ENCODE data around the gene FRK.
"Not testable (repeated sequence)": the region's sequence is repeated elsewhere in the genome, so short reads cannot be mapped to it uniquely, and the experiment has no call there.

The FRK gene, protein sequence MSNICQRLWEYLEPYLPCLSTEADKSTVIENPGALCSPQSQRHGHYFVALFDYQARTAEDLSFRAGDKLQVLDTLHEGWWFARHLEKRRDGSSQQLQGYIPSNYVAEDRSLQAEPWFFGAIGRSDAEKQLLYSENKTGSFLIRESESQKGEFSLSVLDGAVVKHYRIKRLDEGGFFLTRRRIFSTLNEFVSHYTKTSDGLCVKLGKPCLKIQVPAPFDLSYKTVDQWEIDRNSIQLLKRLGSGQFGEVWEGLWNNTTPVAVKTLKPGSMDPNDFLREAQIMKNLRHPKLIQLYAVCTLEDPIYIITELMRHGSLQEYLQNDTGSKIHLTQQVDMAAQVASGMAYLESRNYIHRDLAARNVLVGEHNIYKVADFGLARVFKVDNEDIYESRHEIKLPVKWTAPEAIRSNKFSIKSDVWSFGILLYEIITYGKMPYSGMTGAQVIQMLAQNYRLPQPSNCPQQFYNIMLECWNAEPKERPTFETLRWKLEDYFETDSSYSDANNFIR

GRCh38 chr6:116060572-116061283, at the start of gene FRK:
Gene FRK, minus strand, starts transcription at chr6:116060891. Its CDS starts 580 bp downstream, at chr6:116060311.
- no peak for DNase-seq (ENCODE audit: low read depth, low spot score)

DNA sequence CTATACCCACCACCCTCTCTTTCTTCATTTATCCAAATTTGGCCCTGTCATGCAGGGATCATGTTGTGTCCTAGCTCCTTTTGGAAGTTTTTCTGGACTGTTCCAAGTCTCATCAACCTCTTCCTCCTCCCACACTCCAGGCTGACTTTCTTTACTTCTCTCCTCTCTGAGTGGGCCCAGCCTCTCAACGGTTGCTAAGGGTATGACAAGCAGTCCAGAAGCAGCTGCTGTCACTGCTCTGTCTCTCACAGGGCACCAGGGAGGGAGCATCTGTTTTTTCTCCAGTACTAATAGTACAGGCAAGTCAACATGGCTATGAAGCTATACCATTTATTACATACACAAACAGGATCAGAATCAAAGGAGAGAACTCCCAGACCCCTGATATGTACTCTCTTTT, 48.1 kb upstream of the FRK start:
- no peak for DNase-seq (ENCODE audit: low read depth, low spot score)

DNA sequence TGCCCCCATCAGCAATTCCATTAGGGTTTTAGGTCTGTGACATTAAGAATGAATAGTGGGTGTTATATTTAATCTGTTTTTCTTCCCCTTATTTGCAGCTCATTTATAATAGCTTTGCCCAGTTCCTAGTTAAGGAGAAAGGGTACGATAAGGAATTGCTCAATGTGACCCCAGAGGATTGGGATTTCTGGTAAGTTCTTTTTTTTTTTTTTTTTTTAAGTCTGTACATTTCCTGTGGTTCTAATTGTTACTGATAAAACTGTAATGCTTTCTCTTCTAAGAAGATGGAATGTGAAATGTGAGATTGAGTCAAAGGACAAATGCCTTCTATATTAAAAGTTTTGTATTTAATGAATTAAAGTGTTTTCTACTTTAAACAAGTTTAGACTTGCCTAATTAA, 45.5 kb upstream of the FRK start:
- no peak for DNase-seq (ENCODE audit: low read depth, low spot score)

DNA sequence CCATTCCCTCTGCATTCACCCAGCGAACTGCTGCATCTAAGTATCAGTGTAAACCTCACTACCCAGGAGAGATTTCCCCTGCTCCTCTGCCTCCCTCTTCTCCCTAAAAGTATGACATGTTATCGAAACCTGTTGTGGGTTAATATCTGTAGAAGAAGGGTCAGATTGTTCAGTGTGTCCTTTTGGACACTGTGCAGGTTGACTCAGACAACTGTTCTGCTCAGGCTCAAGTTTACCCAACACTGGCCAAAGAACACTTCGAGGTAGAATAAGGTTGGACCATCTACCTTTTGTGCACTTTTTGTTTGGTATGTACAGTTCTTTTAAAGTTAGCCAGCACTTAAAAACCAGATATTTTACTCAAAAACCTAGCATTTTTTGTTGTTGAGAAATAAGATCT, 44.6 kb upstream of the FRK start:
- DNase-seq (ENCODE audit: low read depth, low spot score), result no peak

DNA sequence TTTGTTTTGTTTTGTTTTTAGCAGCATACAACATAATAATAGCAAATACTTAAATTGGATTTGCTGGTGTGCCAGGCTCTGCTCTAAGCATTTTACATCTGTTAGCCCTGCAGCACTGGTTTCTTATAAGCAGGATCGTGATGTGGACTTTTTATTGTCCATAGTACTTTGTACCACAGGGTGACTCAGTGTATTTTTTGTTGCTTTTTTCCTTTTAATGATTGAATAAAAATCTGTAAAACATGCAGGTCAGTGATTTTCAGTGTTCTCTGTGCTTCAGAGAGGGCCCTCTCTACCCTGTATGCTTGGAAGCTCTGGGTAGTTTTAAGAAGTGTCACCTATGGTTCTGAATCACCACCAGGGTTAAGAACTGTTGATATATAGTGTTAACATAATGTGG, 43.9 kb upstream of the FRK start:
- no peak for DNase-seq (ENCODE audit: low read depth, low spot score)

- no peak for DNase-seq (ENCODE audit: low read depth, low spot score)
These were observed 42.2 kb upstream of the FRK start for GRCh38 chr6:116102873-116103272.

GRCh38 chr6:116101790-116102189, 41.1 kb upstream of the FRK start:
- no peak for DNase-seq (ENCODE audit: low read depth, low spot score)

- DNase-seq (ENCODE audit: low read depth, low spot score), result no peak
These were observed 40.6 kb upstream of the FRK start for GRCh38 chr6:116101302-116101718.

DNA sequence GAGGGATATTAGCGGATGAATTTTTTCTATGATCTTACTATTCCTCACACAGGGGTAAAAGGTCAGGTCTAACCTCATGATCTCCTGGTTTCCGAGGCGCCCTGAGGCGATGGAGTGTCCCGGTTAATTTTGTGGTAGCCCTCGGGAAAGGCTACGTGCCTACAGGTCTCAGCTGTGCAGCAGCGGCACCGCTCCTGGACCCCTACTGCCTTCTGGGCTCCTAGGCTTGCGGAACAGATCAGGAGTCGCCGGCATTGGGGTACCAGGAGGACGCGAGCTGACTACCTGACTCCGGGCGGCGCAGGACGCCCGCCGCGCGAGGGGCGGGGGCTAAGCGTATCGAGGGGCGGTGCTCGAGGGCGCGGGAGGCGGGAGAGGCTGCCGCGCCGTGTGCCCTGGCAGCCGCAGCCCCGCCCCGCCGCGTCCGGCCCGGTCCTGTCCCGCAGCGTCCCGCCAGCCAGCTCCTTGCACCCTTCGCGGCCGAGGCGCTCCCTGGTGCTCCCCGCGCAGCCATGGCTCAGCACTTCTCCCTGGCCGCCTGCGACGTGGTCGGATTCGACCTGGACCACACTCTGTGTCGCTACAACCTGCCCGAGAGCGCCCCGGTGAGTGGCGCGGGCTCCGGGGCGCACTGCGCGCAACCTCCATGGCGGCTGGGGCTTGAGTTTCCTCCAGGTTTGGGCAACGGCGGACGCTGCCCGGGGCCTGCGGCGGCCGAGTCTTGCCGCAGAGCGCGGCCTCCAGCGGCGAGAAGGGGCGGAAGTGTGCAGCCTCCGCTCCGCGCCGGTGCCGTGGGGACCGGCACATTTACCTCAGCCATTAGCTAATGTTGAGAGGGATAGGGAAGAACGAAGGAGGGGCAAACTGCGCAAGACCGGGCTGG, 40.0 kb upstream of the FRK start, which contains the start of gene NT5DC1:
NT5DC1 (plus strand) TSS at position 435 of the 883 bp plus-strand sequence; CDS start at position 513, 78 bp downstream.
- DNase-seq (ENCODE audit: low read depth, low spot score), result no peak

- no peak for DNase-seq (ENCODE audit: low read depth, low spot score)
These were observed 38.3 kb upstream of the FRK start for GRCh38 chr6:116099036-116099435.

DNA sequence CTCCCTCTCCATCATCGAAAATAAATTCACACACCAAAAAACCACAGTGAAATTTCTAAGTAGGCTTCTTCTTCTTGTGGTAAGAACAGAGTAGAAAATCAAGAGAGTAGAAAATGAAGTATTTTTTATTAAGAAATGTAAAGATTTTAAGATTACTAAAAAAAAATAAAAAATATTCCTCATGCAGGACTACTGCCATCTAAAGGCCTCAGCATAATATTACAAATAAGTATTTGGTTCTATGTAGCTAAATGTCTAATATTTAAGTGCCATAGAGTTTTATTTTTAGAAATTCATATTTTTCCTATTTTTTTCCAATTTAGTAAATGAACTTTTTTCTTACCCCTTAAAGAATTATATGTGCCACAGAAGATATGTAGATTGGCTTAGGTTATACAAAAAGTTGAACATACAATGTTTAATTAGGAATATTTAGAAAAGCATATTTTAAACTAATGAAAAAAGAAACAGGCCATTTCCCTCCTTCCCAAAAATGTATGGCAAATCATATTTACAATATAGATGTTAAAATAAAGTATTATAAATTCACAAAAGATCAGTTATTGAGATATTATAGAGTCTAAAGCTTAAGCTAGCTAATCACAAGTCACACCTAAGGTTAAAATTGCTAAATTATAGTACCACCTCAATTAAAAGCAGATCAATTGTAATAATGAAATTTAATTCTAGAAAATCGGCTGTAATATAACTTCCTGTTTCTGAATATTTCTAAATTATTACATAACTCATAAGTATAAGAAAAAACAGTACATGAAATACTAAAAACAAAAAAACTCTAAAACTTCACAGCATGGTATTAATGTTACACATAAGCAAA, 36.5 kb upstream of the FRK start:
- DNase-seq (ENCODE audit: low read depth, low spot score), result no peak

DNA sequence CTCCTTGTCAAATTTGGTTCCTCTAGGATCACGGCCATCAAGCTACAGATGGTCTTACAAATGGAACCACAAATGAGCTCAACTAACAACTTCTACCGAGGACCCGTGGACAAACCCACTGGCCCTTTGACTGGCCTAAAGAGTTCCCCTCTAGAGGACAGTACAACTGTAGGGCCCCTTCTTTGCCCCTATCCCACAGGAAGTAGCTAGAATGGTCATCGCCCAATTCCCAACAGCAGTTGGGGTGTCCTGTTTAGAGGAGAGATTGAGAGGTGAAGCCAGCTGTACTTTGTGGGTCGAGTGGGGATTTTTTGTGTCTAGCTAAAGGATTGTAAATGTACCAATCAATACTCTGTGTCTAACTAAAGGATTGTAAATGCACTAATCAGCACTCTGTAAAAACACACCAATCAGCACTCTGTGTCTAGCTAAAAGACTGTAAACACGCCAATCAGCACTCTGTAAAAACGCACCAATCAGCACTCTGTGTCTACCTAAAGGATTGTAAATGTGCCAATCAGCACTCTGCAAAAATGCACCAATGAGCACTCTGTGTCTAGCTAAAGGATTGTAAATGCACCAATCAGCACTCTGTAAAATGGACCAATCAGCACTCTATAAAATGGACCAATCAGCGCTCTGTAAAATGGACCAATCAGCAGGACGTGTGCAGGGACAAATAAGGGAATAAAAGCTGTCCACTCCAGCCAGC, 35.5 kb upstream of the FRK start:
- DNase-seq (ENCODE audit: low read depth, low spot score), result not testable (repeated sequence)

DNA sequence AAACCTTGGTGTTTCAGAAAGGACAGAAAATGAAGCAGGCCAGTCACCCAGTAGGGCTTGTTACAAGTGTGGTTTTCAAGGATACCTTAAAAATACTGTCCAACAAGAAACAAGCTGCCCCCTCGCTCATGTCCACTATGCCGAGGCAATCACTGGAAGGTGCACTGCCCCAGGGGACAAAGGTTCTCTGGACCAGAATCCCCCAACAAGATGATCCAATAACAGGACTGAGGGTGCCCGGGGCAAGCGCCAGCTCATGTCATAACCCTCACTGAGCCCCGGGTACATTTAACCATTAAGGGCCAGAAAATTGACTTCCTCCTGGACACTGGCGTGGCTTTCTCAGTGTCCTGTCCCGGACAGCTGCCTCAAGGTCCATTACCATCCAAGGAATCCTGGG, 33.4 kb upstream of the FRK start:
- no peak for DNase-seq (ENCODE audit: low read depth, low spot score)

- no peak for DNase-seq (ENCODE audit: low read depth, low spot score)
These were observed 29.6 kb upstream of the FRK start for GRCh38 chr6:116090251-116090650.

- DNase-seq (ENCODE audit: low read depth, low spot score), result no peak
These were observed 28.3 kb upstream of the FRK start for GRCh38 chr6:116088946-116089345.

- no peak for DNase-seq (ENCODE audit: low read depth, low spot score)
These were observed 26.8 kb upstream of the FRK start for GRCh38 chr6:116087437-116088027.

DNA sequence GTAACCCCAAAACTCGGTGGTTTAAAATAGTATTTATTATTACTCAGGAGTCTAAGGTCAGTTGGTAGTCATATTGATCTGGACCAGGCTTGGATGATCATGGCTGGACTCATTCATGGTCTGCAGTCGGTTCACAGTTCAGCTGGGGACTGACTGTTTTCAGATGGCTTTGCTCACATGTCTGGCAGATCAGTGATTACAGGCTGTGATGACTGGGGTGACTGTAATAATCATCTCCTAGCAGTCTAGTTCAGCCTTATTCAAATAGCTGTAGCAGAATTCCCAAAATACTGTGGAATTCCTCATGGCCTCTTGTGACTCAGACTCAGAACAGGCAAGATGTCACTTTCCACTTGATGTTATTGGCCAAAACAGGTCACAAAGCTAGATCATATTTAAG, 23.6 kb upstream of the FRK start:
- DNase-seq (ENCODE audit: low read depth, low spot score), result no peak

GRCh38 chr6:116083052-116083451, 22.4 kb upstream of the FRK start:
- DNase-seq (ENCODE audit: low read depth, low spot score), result no peak

DNA sequence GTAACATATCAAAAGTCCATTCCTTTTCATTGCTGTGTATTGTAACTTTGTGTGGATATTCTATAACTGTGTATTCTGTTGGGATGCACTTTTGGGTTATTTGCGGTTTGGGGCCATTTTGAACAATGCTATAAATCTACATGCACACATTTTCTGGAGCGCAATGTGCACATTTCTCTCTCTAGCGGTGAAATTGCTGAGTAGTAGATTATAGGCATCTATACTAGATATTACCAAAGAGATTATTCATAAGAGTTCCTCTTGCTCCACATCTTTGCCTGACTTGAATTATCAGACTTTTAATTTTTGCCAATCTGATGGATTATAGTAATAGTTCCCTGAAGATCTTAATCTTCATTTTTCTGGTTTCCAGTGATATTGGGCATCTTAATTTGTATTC, 18.3 kb upstream of the FRK start:
- no peak for DNase-seq (ENCODE audit: low read depth, low spot score)

DNA sequence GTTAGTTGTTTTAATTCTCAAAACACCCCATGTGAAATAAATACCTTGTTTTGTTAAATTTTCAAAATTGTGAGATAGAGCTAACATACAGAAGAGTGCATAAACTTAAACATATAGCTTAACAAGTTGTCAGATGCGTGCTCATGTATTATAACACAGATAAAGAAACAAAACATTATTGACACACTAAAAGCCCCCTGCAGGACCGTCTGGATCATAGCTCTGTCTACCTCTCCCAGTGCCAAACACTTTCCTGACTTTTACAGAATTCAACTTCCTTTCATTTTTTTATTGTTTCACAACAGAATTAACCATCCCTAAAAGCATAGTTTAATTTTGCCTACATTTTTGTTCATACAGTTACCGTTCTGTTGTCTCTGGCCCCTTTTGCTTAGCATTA, 17.8 kb upstream of the FRK start:
- no peak for DNase-seq (ENCODE audit: low read depth, low spot score)
